Adrenal gland (tissue), 12 donors: Measurements from ENCODE around the gene PTGS1. TPM values are rescaled to one million over a fixed set of nuclear protein-coding genes. Genes with fewer than 3 reads are reported as not detected.

Experiments used
- DNase-seq, 7 donors: peaks; one replicate each; pipeline ENCODE4 v3.0.0-alpha.2; 2019 to 2020
- H3K27ac ChIP-seq, 5 donors: fragments of 200-600 bp; sonication (generic) in 4 of 5; 1 replicate in 3 of 5; 2 replicates in 2 of 5; pipeline versions ENCODE4 v1.5.1 to v1.8.0; 2016 to 2020; ENCODE audit warnings: mild to moderate bottlenecking in 1 of 5
- H3K27me3 ChIP-seq: fragments of 200-600 bp; 2 replicates; pipeline ENCODE4 v1.8.0; 2021
- H3K36me3 ChIP-seq, 2 donors: fragments of 200-600 bp; replicated peaks in 1 of 2; 1 replicate in 1 of 2; 2 replicates in 1 of 2; pipeline versions ENCODE4 v1.5.1 to v1.8.0; 2018 to 2022
- H3K4me1 ChIP-seq, 2 donors: fragments of 200-600 bp; replicated peaks in 1 of 2; 1 replicate in 1 of 2; 2 replicates in 1 of 2; pipeline versions ENCODE4 v1.5.1 to v1.8.0; 2018 to 2021
- H3K4me3 ChIP-seq, 4 donors: fragments of 200-600 bp; sonication (generic) in 3 of 4; one replicate each; pipeline ENCODE4 v1.5.1; 2016 to 2018
- H3K9me3 ChIP-seq, 3 donors: fragments of 200-600 bp; sonication (generic) in 1 of 3; replicated peaks in 1 of 3; 1 replicate in 2 of 3; 2 replicates in 1 of 3; pipeline versions ENCODE4 v1.5.1 to v1.8.0; 2016 to 2021
- POLR2A ChIP-seq, 2 donors: fragments of 450-650 bp; IDR thresholded peaks; one replicate each; pipeline ENCODE4 v1.6.1; 2017; ENCODE audit warnings: antibody characterized with exemption in 2 of 2, mild to moderate bottlenecking in 2 of 2, moderate library complexity in 1 of 2
- WGBS, 4 donors: extraction: QIAGEN DNeasy Blood & Tissue Kit in 2 of 4; methylation state at CpG; one replicate each; pipeline versions ENCODE4 v1.1.5 to v1.1.7; 2013 to 2017; 5-methylcytosine and 5-hydroxymethylcytosine counted together
- intact Hi-C, 2 donors: fragments of 100-400 bp; cut with DNase I; formaldehyde crosslinking; loops; one replicate each; pipeline versions ENCODE4 v1.14.1 to v1.15.0; 2022 to 2023
- polyA plus RNA-seq, 3 donors: library from polyadenylated mRNA; stranded (reverse); fragments of 200-250 nt in 2 of 3; fragments of 350-450 nt in 1 of 3; fragmentation: Illumina TruSeq in 1 of 3; extraction: RNeasy Lipid Tissue Mini Kit (QIAGEN cat#74804) in 1 of 3; gene quantifications; one replicate each; pipeline ENCODE4 v1.2.3, GENCODE V29; 2013 to 2014
- total RNA-seq, 9 donors: library from RNA; depleted of rRNA in 4 of 9; stranded (reverse); fragments of >200 nt in 4 of 9; fragments of 120-200 nt in 1 of 9; fragmentation: NEBNext Ultra II Directional in 1 of 9; extraction: Animal tissue kit (Norgen Biotek cat#: 25700) in 1 of 9; gene quantifications; one replicate each; pipeline versions ENCODE4 v1.1.0 to v1.2.4, GENCODE V29; 2013 to 2023
- TF ChIP-seq, protein P1 (sequence below), 6 experiments: fragments of 450-650 bp in 4 of 6; fragments of 200-600 bp in 2 of 6; sonication (generic) in 1 of 6; IDR thresholded peaks; 1 replicate in 5 of 6; 2 replicates in 1 of 6; pipeline versions ENCODE4 v1.5.1 to v1.8.0; 2016 to 2021; ENCODE audit warnings: antibody characterized with exemption in 6 of 6, mild to moderate bottlenecking in 2 of 6, moderate library complexity in 1 of 6
- donor health status: healthy with polysubstance abuse.
- donor health status: Bipolar disorder and iron deficiency.
- donor health status: DM: yes; HTN: yes; CAD: no.
- donor health status: DM: no; HTN: no; CAD: no.
- donor health status: DM: no; HTN: no; CAD: no.
- donor health status: DM: yes; HTN: yes; CAD: no.

Gene PTGS1
- total and polyA plus RNA-seq, 12 donors, result 0.78 to 6.6 (median 5.1) TPM

DNA sequence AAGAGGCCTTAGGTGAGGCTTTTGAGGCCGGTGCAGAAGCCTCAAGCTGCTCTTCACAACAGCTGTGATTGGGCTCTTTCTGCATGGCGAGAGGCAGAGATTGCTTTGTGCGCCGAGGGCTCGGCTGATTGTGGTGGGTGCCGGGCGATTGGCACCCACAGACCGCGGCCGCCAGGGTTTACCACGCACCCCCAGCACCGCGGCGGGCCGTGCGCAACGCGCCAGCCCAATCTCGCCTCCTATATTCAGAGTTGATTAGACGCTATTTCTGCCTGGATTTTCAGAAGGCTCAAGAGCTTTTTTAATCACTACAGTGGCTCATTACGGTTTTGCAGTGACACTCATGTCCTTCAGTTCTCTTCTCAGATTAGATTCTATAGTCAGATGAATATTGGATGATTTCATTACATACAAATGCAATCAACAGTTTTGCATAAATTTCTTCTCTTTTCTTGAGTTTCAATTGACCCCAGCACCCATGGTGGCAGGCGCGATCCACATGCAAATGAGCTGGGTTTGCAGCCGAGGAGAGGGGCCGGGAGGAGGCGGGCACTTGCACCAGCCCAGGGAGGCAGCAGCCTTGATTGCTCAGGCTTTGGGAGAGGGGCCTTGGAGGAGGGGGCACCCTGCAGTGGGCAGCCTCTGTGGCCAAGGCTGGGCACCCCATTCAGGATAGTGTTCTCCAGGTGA is 33.8 kb upstream of the PTGS1 start:
- intact Hi-C loops, result no loop called here
- 62 to 78% (median 67%) methylated on average over 16 to 26 of the region's 26 CpGs for WGBS, 4 donors
- DNase-seq, result peak in 1 of 7 donors; percentile 10
- Histone ChIP-seq H3K9me3 (no peaks in the 10 kb centered on the region), H3K4me1 (no peaks in the 10 kb centered on the region), H3K27me3 (no peaks in the 10 kb centered on the region), H3K27ac (no peak overlapping the region), H3K4me3 (no peak overlapping the region), H3K36me3 (no peaks in the 10 kb centered on the region)
- TF ChIP-seq, protein P1, sequence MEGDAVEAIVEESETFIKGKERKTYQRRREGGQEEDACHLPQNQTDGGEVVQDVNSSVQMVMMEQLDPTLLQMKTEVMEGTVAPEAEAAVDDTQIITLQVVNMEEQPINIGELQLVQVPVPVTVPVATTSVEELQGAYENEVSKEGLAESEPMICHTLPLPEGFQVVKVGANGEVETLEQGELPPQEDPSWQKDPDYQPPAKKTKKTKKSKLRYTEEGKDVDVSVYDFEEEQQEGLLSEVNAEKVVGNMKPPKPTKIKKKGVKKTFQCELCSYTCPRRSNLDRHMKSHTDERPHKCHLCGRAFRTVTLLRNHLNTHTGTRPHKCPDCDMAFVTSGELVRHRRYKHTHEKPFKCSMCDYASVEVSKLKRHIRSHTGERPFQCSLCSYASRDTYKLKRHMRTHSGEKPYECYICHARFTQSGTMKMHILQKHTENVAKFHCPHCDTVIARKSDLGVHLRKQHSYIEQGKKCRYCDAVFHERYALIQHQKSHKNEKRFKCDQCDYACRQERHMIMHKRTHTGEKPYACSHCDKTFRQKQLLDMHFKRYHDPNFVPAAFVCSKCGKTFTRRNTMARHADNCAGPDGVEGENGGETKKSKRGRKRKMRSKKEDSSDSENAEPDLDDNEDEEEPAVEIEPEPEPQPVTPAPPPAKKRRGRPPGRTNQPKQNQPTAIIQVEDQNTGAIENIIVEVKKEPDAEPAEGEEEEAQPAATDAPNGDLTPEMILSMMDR (IDR thresholded peaks at IDR 0.05), result no peak
- no peak for TF ChIP-seq POLR2A (IDR thresholded peaks at IDR 0.05)

DNA sequence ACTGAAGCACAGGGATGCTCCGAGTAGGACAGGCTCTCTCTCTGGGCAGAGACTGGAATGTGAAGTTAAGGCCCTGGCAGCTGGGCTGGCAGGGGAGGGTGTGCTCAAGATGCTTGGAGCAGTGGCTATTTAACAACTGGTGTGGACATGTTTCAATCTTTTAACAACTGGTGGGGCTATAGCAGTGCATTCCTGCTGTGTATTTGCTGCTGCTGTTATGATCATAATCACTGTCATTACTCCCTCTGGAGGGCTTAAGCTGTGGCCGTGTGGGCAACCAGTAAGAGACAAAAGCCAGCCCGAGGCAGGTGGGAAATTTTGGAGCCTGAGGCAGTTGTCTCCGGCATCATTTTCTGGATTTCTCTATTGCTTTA is 33.3 kb upstream of the PTGS1 start:
- H3K4me1 ChIP-seq, result no peaks in the 10 kb centered on the region
- WGBS, 4 donors, result 74 to 91% (median 77%) methylated on average over 4 of the region's 4 CpGs; no CpG with 5 or more reads in 1 of the 4 donors
- no peaks in the 10 kb centered on the region for H3K9me3 ChIP-seq
- intact Hi-C loops, result no loop called here
- H3K27ac ChIP-seq, result no peak overlapping the region
- DNase-seq, result peak in 1 of 7 donors; percentile 14
- H3K36me3 ChIP-seq, result no peaks in the 10 kb centered on the region
- TF ChIP-seq POLR2A (IDR thresholded peaks at IDR 0.05), result no peak
- TF ChIP-seq, protein P1 (IDR thresholded peaks at IDR 0.05), result no peak
- no peaks in the 10 kb centered on the region for H3K27me3 ChIP-seq
- no peak overlapping the region for H3K4me3 ChIP-seq

DNA sequence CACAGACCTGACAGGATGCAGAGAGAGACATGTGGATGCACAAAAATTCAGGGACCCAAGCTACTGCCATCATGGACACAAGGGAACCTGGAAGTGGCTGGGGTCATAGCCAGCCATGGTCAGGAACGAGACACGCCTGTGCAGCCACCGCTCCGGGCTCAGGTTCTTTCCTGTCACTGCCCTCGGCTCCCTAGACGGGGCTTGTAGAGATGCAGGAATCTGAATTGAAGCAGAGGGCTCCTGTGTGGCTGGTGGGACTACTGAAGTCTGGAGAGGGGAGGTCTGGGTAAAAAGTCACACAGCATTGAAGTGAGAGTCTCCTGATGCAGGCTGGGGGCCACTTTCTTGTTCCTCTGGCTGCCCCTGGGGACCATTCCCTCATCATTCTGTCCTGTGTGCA is 32.3 kb upstream of the PTGS1 start:
- Histone ChIP-seq H3K4me1 (no peaks in the 10 kb centered on the region), H3K27ac (no peak overlapping the region), H3K4me3 (no peak overlapping the region), H3K36me3 (no peaks in the 10 kb centered on the region), H3K27me3 (no peaks in the 10 kb centered on the region), H3K9me3 (no peaks in the 10 kb centered on the region)
- intact Hi-C loops, result no loop called here
- WGBS, 4 donors, result 70 to 83% (median 75%) methylated on average over 5 to 6 of the region's 6 CpGs
- TF ChIP-seq, protein P1 (IDR thresholded peaks at IDR 0.05), result no peak
- TF ChIP-seq POLR2A (IDR thresholded peaks at IDR 0.05), result no peak
- DNase-seq, result peak in 1 of 7 donors; percentile 10

DNA sequence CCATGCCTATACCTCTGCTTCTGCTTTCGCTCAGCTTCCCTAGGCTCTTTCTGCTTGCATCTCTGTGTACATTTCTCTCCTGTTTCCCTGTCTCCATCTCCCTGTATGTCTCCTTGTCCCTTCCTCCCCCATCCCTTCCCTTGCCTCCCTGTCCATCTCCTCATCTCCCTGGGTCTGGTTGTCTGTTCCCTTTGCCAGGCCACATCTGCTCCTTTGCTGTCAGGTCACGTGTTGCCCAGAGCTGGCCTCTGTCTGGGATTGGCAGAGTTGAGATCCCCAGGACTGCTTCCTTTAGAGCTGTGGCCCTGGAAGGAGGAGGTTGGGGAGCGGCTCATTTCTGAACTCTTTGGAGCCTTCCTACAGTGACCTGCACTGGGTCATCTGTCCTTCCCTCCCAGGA is 31.8 kb upstream of the PTGS1 start:
- Histone ChIP-seq H3K4me3 (no peak overlapping the region), H3K36me3 (no peaks in the 10 kb centered on the region), H3K27ac (no peak overlapping the region), H3K9me3 (no peaks in the 10 kb centered on the region), H3K4me1 (no peaks in the 10 kb centered on the region), H3K27me3 (no peaks in the 10 kb centered on the region)
- intact Hi-C loops, result no loop called here
- TF ChIP-seq POLR2A (IDR thresholded peaks at IDR 0.05), result no peak
- TF ChIP-seq, protein P1 (IDR thresholded peaks at IDR 0.05), result no peak
- 60 to 61% (median 60%) methylated on average over 2 to 3 of the region's 3 CpGs for WGBS, 4 donors
- peak in 2 of 7 donors; percentile 16 to 19 for DNase-seq
